ENCODE results near the gene GLMN.

GRCh38 chr1:92277105-92277723 lies 21.6 kb downstream of the GLMN start:
- TF ChIP-seq POLR2A (IDR thresholded peaks at IDR 0.05; ENCODE audit: low read length): no peak
- no peak for TF ChIP-seq GATA1 (IDR thresholded peaks at IDR 0.05; ENCODE audit: low read depth, low read length)

Data from erythroblast (primary cell).